IMR-90 (cell line): ENCODE data around the gene PODNL1.

Experiments used
- CTCF ChIP-seq: conservative IDR thresholded peaks from 2 replicates; pipeline ENCODE4 v1.5.1; 2012; ENCODE audit warnings: mild to moderate bottlenecking, low read depth, low read length, improper control_type of control experiment
- MAZ ChIP-seq: IDR thresholded peaks from 2 replicates; pipeline ENCODE4 v1.6.1; 2012; ENCODE audit warnings: low read depth, mild to moderate bottlenecking, low read length, improper control_type of control experiment, moderate library complexity, borderline replicate concordance
- POLR2A ChIP-seq: IDR thresholded peaks from 2 replicates; pipeline ENCODE4 v1.6.1; 2012; ENCODE audit warnings: mild to moderate bottlenecking, low read depth, low read length
- RFX5 ChIP-seq: IDR thresholded peaks from 2 replicates; pipeline ENCODE4 v1.8.0; 2012; ENCODE audit warnings: low read depth, mild to moderate bottlenecking, low read length, moderate library complexity

GRCh38 chr19:13965377-13965896 lies 27.2 kb upstream of the PODNL1 start:
- no peak for TF ChIP-seq CTCF
- TF ChIP-seq MAZ: no peak
- no peak for TF ChIP-seq POLR2A
- TF ChIP-seq RFX5: no peak
